GM12878 (cell line): ENCODE measurements around the gene CD63. TPM values are rescaled to one million over a fixed set of nuclear protein-coding genes. Genes with fewer than 3 reads are reported as not detected.

Source experiments
- ATAC-seq: fragments of 200-7000 bp; cut with Tn5 transposase; 3 replicates; pipeline ENCODE4 v1.9.1; 2020; ENCODE audit warnings: mild to moderate bottlenecking, moderate library complexity
- BruUV-seq: library from RNA; stranded (reverse); fragments of 400-500 nt; replicated peaks from 2 replicates; lab custom pipeline; 2021; lab: Mats Ljungman, UMichigan
- CTCF ChIA-PET: fragments of 300-600 bp; sonication (Branson Sonifier 250); formaldehyde crosslinking; extraction: SDS; loops from one replicate; lab custom pipeline; 2021; ENCODE audit warnings: inconsistent platforms; lab: Yijun Ruan, JAX
- POLR2A ChIA-PET: fragments of 350-600 bp; formaldehyde crosslinking; extraction: SDS; loops from one replicate; lab custom pipeline; 2021; ENCODE audit warnings: inconsistent platforms; lab: Charles Lee
- RAD21 ChIA-PET: fragments of 300-600 bp; sonication (Branson Sonifier 250); formaldehyde crosslinking; loops from one replicate; lab custom pipeline; 2023; ENCODE audit warnings: antibody characterized with exemption; ENCODE audit not compliant: unreplicated experiment; lab: Charles Lee
- SMC1A ChIA-PET: fragments of 300-600 bp; sonication (Branson Sonifier 250); formaldehyde crosslinking; loops from one replicate; lab custom pipeline; 2023; ENCODE audit not compliant: unreplicated experiment, uncharacterized antibody; lab: Charles Lee
- DNase-seq: peaks from one replicate; pipeline ENCODE4 v3.0.0-alpha.2; 2011; ENCODE audit warnings: low read depth, low spot score
- FAIRE-seq: peaks from 3 replicates; lab custom pipeline; 2011; peaks lifted over from hg19 to GRCh38; lab: Jason Lieb, UNC
- H2AFZ ChIP-seq: 2 replicates; pipeline ENCODE4 v1.6.0; 2011; ENCODE audit warnings: low read depth, low read length, control low read depth; ENCODE audit not compliant: control insufficient read depth
- H3K27ac ChIP-seq: 2 replicates; pipeline ENCODE4 v1.5.1; 2011; ENCODE audit warnings: control low read depth; ENCODE audit not compliant: control insufficient read depth, insufficient read depth
- H3K27me3 ChIP-seq, 2 experiments: replicated peaks in 1 of 2; 2 replicates each; pipeline versions ENCODE4 v1.6.0 to v1.6.1; 2011; ENCODE audit warnings: low read length in 1 of 2; ENCODE audit not compliant: control insufficient read depth in 2 of 2, insufficient read depth in 2 of 2
- H3K36me3 ChIP-seq, 2 experiments: 2 replicates each; pipeline ENCODE4 v1.5.1; 2011; ENCODE audit warnings: low read length in 1 of 2; ENCODE audit not compliant: control insufficient read depth in 2 of 2, insufficient read depth in 2 of 2
- H3K4me1 ChIP-seq: 2 replicates; pipeline ENCODE4 v1.6.1; 2011; ENCODE audit warnings: mild to moderate bottlenecking, low read length, moderate library complexity, mixed read lengths; ENCODE audit not compliant: control insufficient read depth, insufficient read depth
- H3K4me2 ChIP-seq: 2 replicates; pipeline ENCODE4 v1.6.0; 2011; ENCODE audit warnings: control low read depth; ENCODE audit not compliant: control insufficient read depth, insufficient read depth
- H3K4me3 ChIP-seq: fragments of 200-600 bp; sonication (generic); 2 replicates; pipeline ENCODE4 v1.5.1; 2016
- H3K79me2 ChIP-seq: 2 replicates; pipeline ENCODE4 v1.6.0; 2011; ENCODE audit warnings: low read length; ENCODE audit not compliant: control insufficient read depth, insufficient read depth
- H3K9ac ChIP-seq: 2 replicates; pipeline ENCODE4 v1.8.0; 2011; ENCODE audit warnings: low read length, control low read depth, mixed read lengths; ENCODE audit not compliant: control insufficient read depth, insufficient read depth
- H3K9me3 ChIP-seq: replicated peaks from 3 replicates; pipeline ENCODE4 v1.5.1; 2011; ENCODE audit warnings: mild to moderate bottlenecking, low read length; ENCODE audit not compliant: control insufficient read depth, insufficient read depth
- H4K20me1 ChIP-seq: 2 replicates; pipeline ENCODE4 v1.6.0; 2011; ENCODE audit not compliant: control insufficient read depth, insufficient read depth
- EP300 ChIP-seq, 2 experiments: fragments of 150-350 bp in 1 of 2; IDR thresholded peaks; 2 replicates each; pipeline ENCODE4 v1.6.1; 2011 to 2012; ENCODE audit warnings: low read depth in 2 of 2, low read length in 2 of 2, borderline replicate concordance in 1 of 2, improper control_type of control experiment in 1 of 2, inconsistent platforms in 1 of 2; ENCODE audit not compliant: control insufficient read depth in 1 of 2
- ESRRA ChIP-seq: IDR thresholded peaks from 2 replicates; pipeline ENCODE4 v1.6.1; 2012; ENCODE audit warnings: mild to moderate bottlenecking, low read length, improper control_type of control experiment
- FOXK2 ChIP-seq: fragments of 450-650 bp; IDR thresholded peaks from 2 replicates; pipeline ENCODE4 v1.6.1; 2017; ENCODE audit warnings: mild to moderate bottlenecking, moderate library complexity
- FOXM1 ChIP-seq: IDR thresholded peaks from 2 replicates; pipeline ENCODE4 v1.6.1; 2012; ENCODE audit warnings: low read depth, mild to moderate bottlenecking, inconsistent platforms, low read length, moderate library complexity
- IKZF1 ChIP-seq: fragments of 450-650 bp; conservative IDR thresholded peaks from 2 replicates; pipeline ENCODE4 v1.6.1; 2017; ENCODE audit warnings: antibody characterized with exemption, mild to moderate bottlenecking
- IKZF2 ChIP-seq, 2 experiments: fragments of 450-650 bp; IDR thresholded peaks; 2 replicates each; pipeline ENCODE4 v1.6.1; 2017; ENCODE audit warnings: mild to moderate bottlenecking in 2 of 2, moderate library complexity in 2 of 2
- MEF2A ChIP-seq: IDR thresholded peaks from 2 replicates; pipeline ENCODE4 v1.6.1; 2011; ENCODE audit warnings: low read depth, mild to moderate bottlenecking, low read length, moderate library complexity; ENCODE audit not compliant: insufficient read depth
- POLR2AphosphoS2 ChIP-seq: IDR thresholded peaks from 2 replicates; pipeline ENCODE4 v1.6.1; 2011; ENCODE audit warnings: low read depth, mild to moderate bottlenecking, low read length, improper control_type of control experiment, moderate library complexity
- POLR2AphosphoS5 ChIP-seq: IDR thresholded peaks from 2 replicates; pipeline ENCODE4 v1.6.1; 2011; ENCODE audit warnings: mild to moderate bottlenecking, low read length, inconsistent platforms
- POU2F2 ChIP-seq: IDR thresholded peaks from 3 replicates; pipeline ENCODE4 v1.6.1; 2011; ENCODE audit warnings: low read depth, mild to moderate bottlenecking, low read length, borderline replicate concordance
- RB1 ChIP-seq: fragments of 450-650 bp; formaldehyde crosslinking; IDR thresholded peaks from 2 replicates; pipeline ENCODE4 v1.6.1; 2017; ENCODE audit warnings: mild to moderate bottlenecking, borderline replicate concordance
- SMC3 ChIP-seq: IDR thresholded peaks from 2 replicates; pipeline ENCODE4 v1.6.1; 2011; ENCODE audit warnings: low read length, improper control_type of control experiment, borderline replicate concordance
- SPI1 ChIP-seq: IDR thresholded peaks from 2 replicates; pipeline ENCODE4 v1.6.1; 2011; ENCODE audit warnings: low read depth, mild to moderate bottlenecking, low read length, moderate library complexity, borderline replicate concordance; ENCODE audit not compliant: insufficient read depth
- STAT1 ChIP-seq: fragments of 450-650 bp; conservative IDR thresholded peaks from 2 replicates; pipeline ENCODE4 v1.6.1; 2014; ENCODE audit warnings: antibody characterized with exemption, mild to moderate bottlenecking
- TAF1 ChIP-seq: IDR thresholded peaks from 2 replicates; pipeline ENCODE4 v1.6.1; 2011; ENCODE audit warnings: mild to moderate bottlenecking, low read depth, low read length, borderline replicate concordance
- TBL1XR1 ChIP-seq: IDR thresholded peaks from 2 replicates; pipeline ENCODE4 v1.6.1; 2012; ENCODE audit warnings: low read depth, low read length, improper control_type of control experiment
- YY1 ChIP-seq: IDR thresholded peaks from 2 replicates; pipeline ENCODE4 v1.6.1; 2011; ENCODE audit warnings: low read depth, mild to moderate bottlenecking, low read length
- ZBTB4 ChIP-seq: fragments of 450-650 bp; formaldehyde crosslinking; IDR thresholded peaks from 2 replicates; pipeline ENCODE4 v1.4.0; 2022; ENCODE audit warnings: mild to moderate bottlenecking, moderate library complexity
- WGBS: methylation state at CpG from one replicate; pipeline ENCODE4 v1.1.6; 2016; ENCODE audit warnings: low lambda C conversion rate; ENCODE audit not compliant: insufficient replicate concordance, insufficient coverage; ENCODE audit errors: missing lambda C conversion rate; 5-methylcytosine and 5-hydroxymethylcytosine counted together
- in situ Hi-C: fragments of 300-500 bp; cut with MboI; formaldehyde crosslinking; loops from 9 replicates; pipeline ENCODE4 v1.14.3; 2018; ENCODE audit warnings: mixed read lengths
- intact Hi-C: fragments of 100-400 bp; cut with micrococcal nuclease; formaldehyde crosslinking; loops from one replicate; pipeline ENCODE4 v1.14.2; 2022; ENCODE audit not compliant: unreplicated experiment
- polyA plus RNA-seq, 11 experiments: library from polyadenylated mRNA; depleted of rRNA in 4 of 11; unstranded in 6 of 11; stranded (reverse) in 5 of 11; fragments of >200 nt; fragmentation: Nextera tagmentation in 4 of 11; fragmentation: Illumina TruSeq in 1 of 11; extraction: Ambion mirVana in 4 of 11; extraction: Trizol in 1 of 11; gene quantifications; 1 replicate in 1 of 11; 2 replicates in 10 of 11; pipeline versions ENCODE4 v1.2.1 to v1.2.3, GENCODE V29; 2011 to 2016; ENCODE audit warnings: inconsistent platforms in 2 of 11, missing spikeins in 2 of 11, low read depth in 1 of 11
- total RNA-seq, 4 experiments: library from RNA; depleted of rRNA in 3 of 4; stranded (reverse); fragments of >200 nt in 3 of 4; fragmentation: Illumina TruSeq in 1 of 4; extraction: Trizol in 1 of 4; gene quantifications; 2 replicates each; pipeline versions ENCODE4 v1.2.1 to v1.2.3, GENCODE V29; 2013 to 2021

Gene CD63
- total and polyA plus RNA-seq, 10 of the 15 experiments (the other 5 are each of a cell fraction or from before 2014, with no cell fraction given) = 147 to 220 (median 183) TPM

- TF ChIP-seq EP300 (IDR thresholded peaks at IDR 0.05; ENCODE audit: borderline replicate concordance in 1 of 2, control insufficient read depth in 1 of 2, low read depth in 2 of 2, low read length in 2 of 2) = no peak; a peak in 1 of 4 replicates
Measured at GRCh38 chr12:55717011-55718007, 11.5 kb downstream of the CD63 start (continued).

- intact Hi-C loops = loop anchor here (2.0 kb wide), 1 partner anchor 20 kb away; no protein-coding TSS in a partner anchor
- Histone ChIP-seq H3K4me2 (peak overlapping the region; percentile 100), H3K27ac (peak overlapping the region; percentile 95), H4K20me1 (no peaks in the 10 kb centered on the region), H3K9me3 (no peaks in the 10 kb centered on the region), H3K36me3 (peaks cover 0 to 2% of the 10 kb centered on the region in 2 experiments; a peak in 1 of 4 replicates), H3K27me3 (no peaks in the 10 kb centered on the region), H3K4me3 (peak overlapping the region; percentile 81), H3K9ac (peak overlapping the region; percentile 92), H2AFZ (peak overlapping the region; percentile 87), H3K79me2 (peaks cover 13% of the 10 kb centered on the region), H3K4me1 (peaks cover 20% of the 10 kb centered on the region)
- ChIA-PET SMC1A (interaction anchor here (0.9 to 4.0 kb wide), 9 partner anchors 9 to 217 kb away, joined by 3 to 29 read pairs (median 6); partner anchors contain the start of genes CD63, ORMDL2 and SARNP), RAD21 (interaction anchor here (0.7 to 11.0 kb wide), 7 partner anchors 8 to 356 kb away, joined by 3 to 113 read pairs (median 5); partner anchors contain the start of genes CD63 and RAB5B), POLR2A (interaction anchor here (1.1 to 3.5 kb wide), 7 partner anchors 12 to 113 kb away, joined by 3 to 39 read pairs (median 4); partner anchors contain the start of genes CD63, DNAJC14 and GDF11), CTCF (interaction anchor here (0.9 to 11.4 kb wide), 11 partner anchors 8 to 388 kb away, joined by 3 to 205 read pairs (median 9); partner anchors contain the start of genes CD63, PA2G4 and PYM1)
- FAIRE-seq (no peak), ATAC-seq (no peak; the same call in 2 of the 3 replicates), DNase-seq (no peak)
- TSS peak; percentile 64 for BruUV-seq
- 1% methylated on average over 13 of the region's 13 CpGs for WGBS
- in situ Hi-C loops = no loop called here
- TF ChIP-seq IKZF1 (no peak), POLR2AphosphoS2 (no peak), IKZF2 (IDR thresholded peaks at IDR 0.05) (0 out of 4 replicates have a peak, but pooled peaks of 1 of the 2 experiments have one; percentile 1), TBL1XR1 (no peak), ZBTB4 (no peak), SMC3 (no peak), ESRRA (no peak), RB1 (no peak), YY1 (peak; percentile 48; the same call in 1 of the 2 replicates), MEF2A (no peak), FOXK2 (0 out of 2 replicates have a peak, but pooled peaks have one; percentile 8), POLR2AphosphoS5 (no peak), FOXM1 (no peak), POU2F2 (0 out of 3 replicates have a peak, but pooled peaks have one; percentile 16), SPI1 (no peak), TAF1 (peak; percentile 4; the same call in 1 of the 2 replicates), STAT1 (no peak)
Measured at GRCh38 chr12:55716582-55716957, 12.2 kb downstream of the CD63 start.
